Chondrocyte (in vitro differentiated cells): Measurements from ENCODE around the gene MAD1L1. TPM values are rescaled to one million over a fixed set of nuclear protein-coding genes. Genes with fewer than 3 reads are reported as not detected.

Source experiments
- DNase-seq: peaks from one replicate; pipeline ENCODE4 v3.0.0; 2021; ENCODE audit warnings: mixed read lengths, low spot score
- H3K27ac Mint-ChIP-seq: one replicate; pipeline ENCODE4 v1.8.0; 2021; ENCODE audit warnings: mild to moderate bottlenecking, moderate library complexity, mixed read lengths; ENCODE audit not compliant: unreplicated experiment
- H3K27me3 Mint-ChIP-seq: 2 replicates; pipeline ENCODE4 v1.8.0; 2021; ENCODE audit warnings: low read depth, mixed read lengths
- H3K36me3 Mint-ChIP-seq: 2 replicates; pipeline ENCODE4 v1.8.0; 2021; ENCODE audit warnings: low read depth, mixed read lengths
- H3K4me1 Mint-ChIP-seq: 2 replicates; pipeline ENCODE4 v1.8.0; 2021; ENCODE audit warnings: low read depth, mild to moderate bottlenecking, mixed read lengths
- H3K4me3 Mint-ChIP-seq: one replicate; pipeline ENCODE4 v1.8.0; 2021; ENCODE audit warnings: mild to moderate bottlenecking, moderate library complexity, mixed read lengths; ENCODE audit not compliant: unreplicated experiment
- H3K9me3 Mint-ChIP-seq: 2 replicates; pipeline ENCODE4 v1.8.0; 2021; ENCODE audit warnings: low read depth, mixed read lengths
- CTCF ChIP-seq: fragments of 200-600 bp; sonication (generic); IDR thresholded peaks from 2 replicates; pipeline ENCODE4 v1.5.0; 2021; ENCODE audit warnings: antibody characterized with exemption, mild to moderate bottlenecking, moderate library complexity
- total RNA-seq: library from RNA; stranded (reverse); gene quantifications from 3 replicates; pipeline ENCODE4 v1.2.1, GENCODE V29; 2021

MAD1L1 gene
- total RNA-seq, 1 donor from 2014 or later: 22.7 TPM

GRCh38 chr7:2175514-2175913 is 57.2 kb downstream of the MAD1L1 start:
- Mint-ChIP-seq H3K36me3 (peaks cover 10% of the 10 kb centered on the region), H3K27me3 (no peaks in the 10 kb centered on the region), H3K4me3 (no peak overlapping the region), H3K9me3 (no peaks in the 10 kb centered on the region), H3K4me1 (peaks cover 47% of the 10 kb centered on the region), H3K27ac (peak overlapping the region; percentile 88)
- DNase-seq: no peak
- no peak for TF ChIP-seq CTCF

GRCh38 chr7:2175091-2175490 is 57.7 kb downstream of the MAD1L1 start:
- Mint-ChIP-seq H3K4me3 (peak overlapping the region; percentile 43), H3K36me3 (peaks cover 14% of the 10 kb centered on the region), H3K9me3 (no peaks in the 10 kb centered on the region), H3K27ac (peak overlapping the region; percentile 88), H3K27me3 (no peaks in the 10 kb centered on the region), H3K4me1 (peaks cover 51% of the 10 kb centered on the region)
- DNase-seq: no peak
- peak; percentile 23 for TF ChIP-seq CTCF

DNA sequence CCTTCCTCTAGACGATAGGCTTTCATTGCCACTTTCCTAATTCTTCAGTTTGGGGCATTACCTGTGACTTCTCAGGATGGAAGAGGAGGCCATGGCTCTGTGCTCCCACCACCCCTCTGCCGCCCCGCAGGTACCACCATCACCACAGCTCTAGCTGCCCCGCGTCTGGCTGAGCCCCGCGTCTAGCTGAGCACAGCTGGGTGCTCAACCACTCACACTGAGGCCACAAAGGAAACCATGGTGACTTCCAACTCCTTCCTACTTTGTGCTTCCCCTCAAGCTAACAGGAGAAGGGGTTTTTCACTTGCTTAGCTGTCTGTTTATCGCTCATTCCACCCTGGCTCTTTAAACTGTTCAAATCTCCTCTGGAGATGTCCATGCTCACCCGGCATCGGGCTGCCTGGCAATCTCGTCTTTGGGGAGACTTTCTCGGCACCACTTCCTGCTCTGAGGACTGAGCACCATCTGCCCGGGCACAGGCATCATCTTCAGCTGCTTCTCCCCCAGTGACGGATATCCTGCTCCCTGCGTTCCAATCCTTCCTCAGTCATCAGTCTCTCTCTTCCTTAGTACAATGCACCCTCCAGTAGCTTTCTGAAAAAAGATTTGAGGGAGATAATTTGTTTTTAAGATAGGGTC is 59.4 kb downstream of the MAD1L1 start:
- TF ChIP-seq CTCF: no peak
- H3K4me1 Mint-ChIP-seq: peaks cover 56% of the 10 kb centered on the region
- DNase-seq: no peak
- peak overlapping the region; percentile 83 for H3K27ac Mint-ChIP-seq
- peaks cover 13% of the 10 kb centered on the region for H3K36me3 Mint-ChIP-seq
- no peaks in the 10 kb centered on the region for H3K9me3 Mint-ChIP-seq
- no peaks in the 10 kb centered on the region for H3K27me3 Mint-ChIP-seq
- H3K4me3 Mint-ChIP-seq: peak overlapping the region; percentile 7

DNA sequence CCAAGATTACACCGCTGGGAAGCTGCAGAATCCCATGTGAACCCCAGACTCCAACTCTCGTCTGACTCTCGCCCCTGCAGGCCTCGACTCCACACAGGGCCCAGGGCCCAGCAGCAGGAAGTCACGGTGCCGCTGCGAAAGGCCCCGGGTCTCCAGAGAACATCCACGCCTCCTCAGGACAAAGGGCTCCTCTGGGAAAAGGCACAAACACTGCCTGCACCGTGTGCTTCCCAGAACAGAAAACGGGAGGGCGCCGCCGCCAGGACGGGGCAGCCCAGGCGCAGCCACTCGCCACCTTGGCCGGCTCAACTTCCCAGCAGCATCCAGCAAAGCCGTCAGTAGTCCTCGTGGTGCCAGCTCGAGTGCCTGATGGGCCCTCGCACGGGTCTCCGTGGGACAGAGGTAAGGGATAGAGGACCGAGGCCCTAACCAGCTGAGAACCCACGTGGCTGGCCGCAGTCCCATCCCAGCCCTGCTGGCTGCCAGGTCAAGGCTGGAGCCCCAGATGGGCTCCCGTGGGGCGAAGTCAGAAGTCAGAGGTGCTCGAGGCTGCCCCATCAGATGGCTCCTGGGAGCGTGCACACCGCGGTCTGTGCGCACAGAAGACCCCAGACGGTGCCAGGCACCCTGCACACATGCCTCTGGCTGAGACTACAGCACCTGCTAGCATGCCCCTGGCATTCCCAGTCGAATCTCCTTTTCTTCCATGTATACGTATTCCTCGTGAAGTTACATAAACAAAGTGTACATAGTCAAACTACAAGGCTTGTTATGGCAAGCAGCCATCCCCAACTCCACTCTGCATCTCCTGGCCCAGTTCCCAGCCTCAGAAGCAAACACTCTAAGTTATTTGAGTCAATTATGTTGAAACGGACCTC is 60.2 kb downstream of the MAD1L1 start:
- Mint-ChIP-seq H3K4me1 (peaks cover 56% of the 10 kb centered on the region), H3K27ac (peak overlapping the region; percentile 83)

More for the DNA sequence above, 60.2 kb downstream of the MAD1L1 start:
- DNase-seq: no peak
- Mint-ChIP-seq H3K9me3 (no peaks in the 10 kb centered on the region), H3K36me3 (peaks cover 12% of the 10 kb centered on the region), H3K4me3 (no peak overlapping the region), H3K27me3 (no peaks in the 10 kb centered on the region)
- no peak for TF ChIP-seq CTCF
